ENCODE results near the gene AP3S2. TPM values are rescaled to one million over a fixed set of nuclear protein-coding genes. Genes with fewer than 3 reads are reported as not detected.

The AP3S2 gene
- total and polyA plus RNA-seq, 10 donors = 5.4 to 54.9 (median 33.8) TPM

GRCh38 chr15:89936786-89937265 is 43.0 kb upstream of the AP3S2 start:
- no peak overlapping the region for H3K4me3 ChIP-seq
- no peak for DNase-seq
- 92 to 96% (median 95%) methylated on average over 14 of the region's 14 CpGs for WGBS, 5 donors
- H3K27ac ChIP-seq = no peak overlapping the region
- intact Hi-C loops (cut with DNase I; ENCODE audit: low total_unique reads) = no loop called here
- no peaks in the 10 kb centered on the region for H3K36me3 ChIP-seq
- TF ChIP-seq POLR2AphosphoS5 (IDR thresholded peaks at IDR 0.05) (no peak), CTCF (IDR thresholded peaks at IDR 0.05 in 8 of 11, conservative IDR thresholded peaks at IDR 0.05 in 3 of 11) (no peak), POLR2A (IDR thresholded peaks at IDR 0.05) (no peak)
- no peaks in the 10 kb centered on the region for H3K9me3 ChIP-seq
- peaks cover 0 to 16% (median 0%) of the 10 kb centered on the region in 6 donors for H3K4me1 ChIP-seq
- no peaks in the 10 kb centered on the region for H3K27me3 ChIP-seq (replicated peaks in 1 of 7)

- 45 to 68% (median 58%) methylated on average over 6 to 8 of the region's 8 CpGs for WGBS, 5 donors
- intact Hi-C loops (cut with DNase I; ENCODE audit: low total_unique reads) = no loop called here
- no peak for DNase-seq
Measured at GRCh38 chr15:89936051-89936785, 42.4 kb upstream of the AP3S2 start.

GRCh38 chr15:89932880-89933279 is 39.1 kb upstream of the AP3S2 start:
- intact Hi-C loops (cut with DNase I; ENCODE audit: low total_unique reads) = no loop called here
- 96 to 98% (median 97%) methylated on average over 3 of the region's 3 CpGs for WGBS, 5 donors
- no peak for TF ChIP-seq POLR2AphosphoS5 (IDR thresholded peaks at IDR 0.05)
- no peak for TF ChIP-seq POLR2A (IDR thresholded peaks at IDR 0.05)
- TF ChIP-seq CTCF (IDR thresholded peaks at IDR 0.05 in 8 of 11, conservative IDR thresholded peaks at IDR 0.05 in 3 of 11) = no peak

More at GRCh38 chr15:89936051-89936785, 42.4 kb upstream of the AP3S2 start:
- Histone ChIP-seq H3K27me3 (replicated peaks in 1 of 7) (no peaks in the 10 kb centered on the region), H3K4me3 (no peak overlapping the region), H3K27ac (peak overlapping the region in 1 of 8 donors; percentile 23), H3K9me3 (no peaks in the 10 kb centered on the region), H3K4me1 (peaks cover 0 to 16% (median 0%) of the 10 kb centered on the region in 6 donors), H3K36me3 (no peaks in the 10 kb centered on the region)
- TF ChIP-seq POLR2A (IDR thresholded peaks at IDR 0.05) (no peak), CTCF (IDR thresholded peaks at IDR 0.05 in 8 of 11, conservative IDR thresholded peaks at IDR 0.05 in 3 of 11) (no peak), POLR2AphosphoS5 (IDR thresholded peaks at IDR 0.05) (no peak)

GRCh38 chr15:89928421-89928820 is 34.6 kb upstream of the AP3S2 start:
- Histone ChIP-seq H3K27me3 (replicated peaks in 1 of 7) (no peaks in the 10 kb centered on the region), H3K4me1 (no peaks in the 10 kb centered on the region), H3K4me3 (no peak overlapping the region), H3K36me3 (no peaks in the 10 kb centered on the region), H3K27ac (no peak overlapping the region), H3K9me3 (no peaks in the 10 kb centered on the region)
- intact Hi-C loops (cut with DNase I; ENCODE audit: low total_unique reads) = no loop called here
- TF ChIP-seq CTCF (IDR thresholded peaks at IDR 0.05 in 8 of 11, conservative IDR thresholded peaks at IDR 0.05 in 3 of 11) (no peak), POLR2AphosphoS5 (IDR thresholded peaks at IDR 0.05) (no peak), POLR2A (IDR thresholded peaks at IDR 0.05) (no peak)
- 86 to 97% (median 88%) methylated on average over 4 of the region's 4 CpGs for WGBS, 5 donors
- DNase-seq = no peak

More at GRCh38 chr15:89932880-89933279, 39.1 kb upstream of the AP3S2 start:
- H3K9me3 ChIP-seq = no peaks in the 10 kb centered on the region
- no peaks in the 10 kb centered on the region for H3K36me3 ChIP-seq
- no peak overlapping the region for H3K27ac ChIP-seq
- H3K27me3 ChIP-seq (replicated peaks in 1 of 7) = no peaks in the 10 kb centered on the region
- no peak overlapping the region for H3K4me3 ChIP-seq
- H3K4me1 ChIP-seq = peaks cover 0 to 16% (median 0%) of the 10 kb centered on the region in 6 donors
- DNase-seq = no peak

Measured in spleen (tissue), 11 donors.